NCI-H2029 (cell line): ENCODE results near the gene SCRN1.

Experiments used
- DNase-seq: peaks from one replicate; lab custom pipeline; 2025; lab: John Stamatoyannopoulos, UW

The SCRN1 gene

DNA sequence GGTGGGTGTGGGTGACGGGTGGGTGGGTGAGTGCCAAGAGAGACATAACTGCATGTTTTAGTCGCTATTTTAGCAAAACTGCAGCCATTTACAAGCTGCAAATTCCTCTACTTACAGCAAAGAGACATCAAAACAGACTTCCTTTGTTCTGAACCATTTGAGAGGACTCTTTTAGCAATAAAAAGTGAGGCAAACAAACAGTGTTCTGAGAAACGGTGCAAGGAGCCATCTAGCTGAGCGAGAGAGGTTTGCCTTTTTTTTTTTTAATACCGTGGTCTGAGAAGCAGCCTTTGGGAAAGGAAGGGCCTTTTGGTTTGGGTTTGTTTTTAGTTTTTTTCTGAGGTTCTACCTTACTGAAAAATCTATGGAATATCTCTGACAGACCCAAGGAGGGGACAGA is 62.9 kb downstream of the SCRN1 start:
- DNase-seq = no peak

DNA sequence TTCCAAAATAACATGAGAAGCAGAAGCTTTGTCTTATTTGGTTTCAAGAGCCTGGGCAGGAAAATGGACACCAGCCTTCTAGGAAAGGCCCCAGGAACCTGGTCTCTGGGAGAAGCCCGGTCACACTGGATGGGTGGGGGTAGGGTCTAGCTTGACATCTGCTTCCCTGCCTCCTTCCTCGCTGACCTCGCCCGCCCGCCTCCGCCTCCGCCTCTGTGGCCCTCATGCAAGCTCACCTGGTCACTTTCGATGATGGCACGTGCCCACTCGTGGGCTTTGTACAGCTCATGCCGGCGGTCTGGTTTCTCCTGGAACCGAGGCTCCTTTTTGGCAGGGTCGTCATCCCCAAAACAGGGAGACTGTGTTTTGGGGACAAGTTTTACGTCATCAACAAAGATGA is 63.4 kb downstream of the SCRN1 start:
- DNase-seq = no peak

DNA sequence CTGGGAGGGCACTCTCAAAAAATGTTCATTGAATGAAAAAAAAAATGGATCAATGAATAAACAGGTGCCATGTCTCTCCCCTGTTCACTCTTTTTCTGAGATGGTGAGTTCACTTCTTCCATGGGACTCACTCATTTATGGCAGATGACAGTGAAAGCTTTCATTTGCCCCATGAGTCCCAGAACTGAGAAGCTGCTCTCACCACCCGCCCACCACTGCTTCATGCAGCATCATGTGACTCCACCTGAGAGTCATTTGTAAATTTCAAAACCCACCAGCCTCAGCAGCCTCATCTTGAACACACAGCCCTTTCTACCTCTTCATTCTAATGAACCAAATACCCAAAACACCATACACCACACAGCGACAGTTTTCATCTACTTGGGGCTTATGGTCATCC is 64.9 kb downstream of the SCRN1 start:
- DNase-seq = no peak

DNA sequence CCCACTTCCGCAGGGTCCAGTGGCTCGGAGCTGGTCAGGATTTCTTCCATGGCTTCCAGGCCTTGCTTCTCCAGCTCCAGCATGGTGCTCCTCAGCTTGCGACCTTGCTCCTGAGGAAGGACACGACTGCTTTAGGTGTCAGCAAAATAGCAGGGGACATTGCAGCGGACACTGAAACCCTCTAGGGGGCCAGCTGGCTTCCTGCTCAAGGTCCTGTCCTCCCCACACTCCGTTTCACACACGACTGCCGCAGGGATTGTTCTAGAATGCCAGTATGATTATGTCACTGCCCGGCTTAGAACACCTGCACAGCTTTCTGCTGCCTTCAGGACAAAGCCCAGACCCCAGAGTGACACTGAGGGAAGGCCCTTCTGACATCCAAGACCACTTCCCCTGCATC is 65.6 kb downstream of the SCRN1 start:
- DNase-seq = no peak

DNA sequence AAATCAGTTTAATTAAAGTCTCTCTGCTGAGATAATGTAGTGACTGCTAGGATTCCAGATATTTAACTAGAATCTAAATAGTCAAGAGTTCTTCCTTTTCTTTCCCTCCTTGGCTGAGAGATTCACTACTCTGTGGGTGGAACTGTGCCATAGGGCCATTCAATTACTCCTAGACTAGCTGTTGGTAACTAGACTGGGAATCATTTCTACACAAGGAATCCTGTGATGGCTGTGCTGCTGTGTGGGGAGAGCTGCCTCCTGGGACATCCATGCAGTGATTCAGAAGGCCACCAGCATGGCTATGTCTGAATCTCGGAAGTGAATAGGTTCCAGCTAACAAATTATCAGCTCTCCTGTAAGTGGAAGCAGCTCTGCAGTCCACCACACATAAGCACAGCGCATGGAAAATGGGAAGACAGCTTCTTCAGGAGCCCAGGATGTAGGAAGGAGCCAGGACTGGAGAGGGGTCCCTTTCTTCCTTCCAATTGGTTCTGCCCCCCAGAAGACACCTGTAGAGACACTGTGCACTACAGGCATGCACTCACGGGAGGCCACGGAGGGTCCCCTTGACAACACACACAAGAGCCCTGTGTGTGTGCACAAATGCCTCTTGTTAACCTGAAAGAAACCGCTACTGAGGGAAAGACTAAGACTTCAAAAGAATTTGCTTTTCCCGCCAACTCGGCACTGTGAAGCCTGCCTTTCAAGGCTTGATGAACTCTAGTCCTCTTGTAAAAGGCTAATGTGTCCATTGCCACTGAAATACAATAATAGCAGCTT is 66.5 kb downstream of the SCRN1 start:
- no peak for DNase-seq

DNA sequence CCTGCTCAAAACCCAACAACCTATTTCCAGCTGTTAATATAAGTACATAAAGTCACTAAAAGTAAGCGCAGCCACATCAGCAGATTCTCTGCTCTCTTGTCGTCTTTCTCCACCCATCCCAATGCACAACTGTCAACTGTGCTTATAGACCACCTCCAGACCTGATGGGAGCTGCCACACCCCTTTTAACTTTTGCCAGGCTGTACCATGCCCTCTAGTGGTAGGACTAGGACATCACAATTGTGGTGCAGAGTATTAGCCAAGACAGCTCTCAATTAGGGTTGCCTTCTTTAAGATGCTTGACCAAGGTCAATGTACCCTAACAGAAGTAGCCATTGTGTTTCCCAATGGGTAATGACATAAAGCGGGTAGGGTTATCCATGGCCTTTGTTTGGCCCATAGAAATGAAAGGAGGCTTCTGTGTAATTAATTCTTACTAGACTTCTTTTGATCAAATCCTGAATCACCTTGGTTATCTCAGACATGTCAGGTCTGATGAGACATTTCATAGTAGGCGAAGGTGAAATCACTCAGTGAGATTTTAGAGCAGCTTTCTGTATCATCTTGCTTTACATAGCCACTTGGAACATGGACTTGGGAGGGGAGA is 68.1 kb downstream of the SCRN1 start:
- peak; percentile 43 for DNase-seq

DNA sequence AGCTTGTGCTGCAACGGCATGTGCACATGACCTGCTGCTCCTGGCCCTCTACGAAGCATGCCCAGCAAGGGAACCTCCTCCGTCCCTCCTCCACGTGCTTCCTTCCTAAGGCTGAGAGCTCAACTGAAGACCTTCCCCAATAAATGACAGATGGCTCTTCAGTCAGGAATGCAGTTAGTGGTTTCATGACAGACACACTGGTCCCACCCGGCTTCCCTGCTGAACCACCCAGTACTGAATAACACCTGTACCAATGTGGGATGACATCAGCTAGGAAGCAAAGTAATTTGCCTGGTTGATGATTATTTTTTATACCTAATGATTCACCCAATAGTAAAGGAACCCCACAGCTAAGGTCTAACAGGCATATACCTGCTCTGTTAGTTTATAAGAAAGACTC is 69.1 kb downstream of the SCRN1 start:
- no peak for DNase-seq

DNA sequence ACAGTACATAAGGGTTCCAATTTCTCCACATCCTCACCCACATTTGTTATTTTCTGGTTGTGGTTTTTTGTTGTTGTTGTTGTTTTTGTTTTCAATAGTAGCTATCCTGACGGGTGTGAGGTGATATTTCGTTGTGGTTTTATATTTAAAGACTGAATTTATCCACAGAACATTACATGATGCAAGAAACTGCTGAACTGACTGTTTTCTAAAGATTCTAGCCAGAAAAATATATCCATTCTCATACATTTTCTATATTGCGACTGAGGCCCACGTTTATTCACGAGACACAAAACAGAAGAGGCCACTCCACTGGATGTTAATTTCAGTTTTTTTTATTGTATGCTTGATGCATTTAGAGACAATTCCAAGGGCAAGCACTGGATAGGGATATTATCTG is 69.8 kb downstream of the SCRN1 start:
- no peak for DNase-seq

DNA sequence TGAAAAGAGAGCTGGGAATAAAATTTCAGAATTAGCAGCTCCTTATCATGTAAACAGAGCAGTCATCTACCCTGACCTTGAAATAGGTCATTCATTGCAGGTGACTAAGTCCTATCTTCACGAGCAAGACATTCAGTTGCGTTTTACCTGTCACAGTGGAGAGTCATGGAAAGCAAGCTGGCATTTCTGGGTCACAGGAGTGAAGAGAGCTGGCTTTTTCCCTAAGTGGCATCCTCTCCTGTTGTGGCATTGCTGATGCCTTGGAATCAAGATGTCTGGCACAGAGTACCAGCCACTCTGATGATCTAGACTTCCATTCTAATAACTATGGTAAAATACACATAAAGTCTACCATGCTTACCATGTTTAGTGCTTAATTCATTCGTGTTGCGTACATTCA is 70.8 kb downstream of the SCRN1 start:
- DNase-seq = no peak

DNA sequence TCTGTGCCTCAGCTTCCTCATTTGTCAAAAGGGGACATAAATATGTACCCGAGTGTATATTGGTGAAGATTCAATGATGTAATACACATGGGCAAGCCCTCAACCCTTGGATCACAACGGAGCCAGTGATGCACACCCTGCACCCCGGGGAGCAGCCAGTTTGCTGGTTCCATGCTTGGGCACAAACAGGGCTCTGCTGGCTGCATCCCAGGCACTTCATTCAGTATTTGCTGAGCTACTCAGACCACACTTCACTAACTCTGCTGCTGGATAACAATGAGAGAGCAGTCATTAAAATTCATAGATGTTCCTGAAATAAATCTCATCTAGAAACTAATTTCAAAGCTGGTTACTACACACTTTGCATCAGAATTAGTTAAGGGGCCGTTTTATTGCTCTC is 72.0 kb downstream of the SCRN1 start:
- DNase-seq = peak; percentile 68

DNA sequence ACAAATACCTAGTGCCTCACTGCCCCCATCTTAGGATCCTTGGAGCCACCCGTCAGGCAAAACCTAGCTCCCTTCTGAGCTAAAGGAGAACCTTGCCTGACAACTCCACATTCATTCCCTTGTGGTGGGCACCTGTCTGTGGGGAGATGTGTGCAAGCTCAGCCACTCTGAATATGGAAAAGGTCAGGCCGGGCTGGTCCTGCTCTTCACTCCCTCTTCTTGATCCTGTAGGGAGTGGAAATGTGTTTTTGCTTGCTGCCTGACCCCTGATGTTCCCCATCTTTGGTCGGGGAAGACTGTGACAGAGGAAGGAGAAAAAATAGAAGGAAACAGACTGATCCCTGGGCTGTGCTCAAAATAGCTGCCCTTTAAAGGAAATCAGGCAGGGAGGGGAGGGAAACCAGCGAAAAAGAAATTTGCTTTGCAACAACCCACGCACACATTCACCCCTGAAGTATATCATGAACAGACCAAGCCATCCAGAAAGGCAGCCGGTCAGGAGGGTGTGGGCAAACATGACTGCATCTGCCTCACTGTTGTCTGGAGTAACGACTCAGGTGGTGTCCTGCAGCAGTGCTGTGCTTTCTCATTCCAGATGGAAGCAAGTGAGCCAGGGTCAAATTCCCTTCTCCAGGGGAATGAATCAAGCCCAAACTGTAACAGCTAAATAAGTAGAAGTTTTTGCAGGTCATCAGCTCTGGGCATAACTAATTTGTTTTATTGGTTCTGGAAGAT is 74.0 kb downstream of the SCRN1 start:
- DNase-seq = no peak

DNA sequence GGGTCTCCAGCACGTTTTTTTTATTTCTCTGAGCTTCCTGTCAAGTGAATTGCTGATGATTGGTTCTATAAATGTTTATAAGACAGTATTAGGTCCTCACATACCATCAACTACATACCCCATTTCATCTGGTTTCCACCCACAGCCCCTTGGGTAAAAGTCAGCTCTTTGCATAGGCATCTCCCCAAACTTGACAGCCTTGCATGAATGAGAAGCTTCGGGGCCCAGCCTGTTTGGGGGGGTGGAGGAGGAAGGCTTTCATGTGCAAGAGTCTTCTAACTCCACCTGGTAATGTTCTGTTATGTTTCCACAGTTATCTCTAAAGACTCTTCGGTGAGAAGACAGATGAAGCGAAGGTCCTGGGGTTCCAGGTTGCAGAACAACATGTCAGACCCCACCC is 75.4 kb downstream of the SCRN1 start:
- no peak for DNase-seq

DNA sequence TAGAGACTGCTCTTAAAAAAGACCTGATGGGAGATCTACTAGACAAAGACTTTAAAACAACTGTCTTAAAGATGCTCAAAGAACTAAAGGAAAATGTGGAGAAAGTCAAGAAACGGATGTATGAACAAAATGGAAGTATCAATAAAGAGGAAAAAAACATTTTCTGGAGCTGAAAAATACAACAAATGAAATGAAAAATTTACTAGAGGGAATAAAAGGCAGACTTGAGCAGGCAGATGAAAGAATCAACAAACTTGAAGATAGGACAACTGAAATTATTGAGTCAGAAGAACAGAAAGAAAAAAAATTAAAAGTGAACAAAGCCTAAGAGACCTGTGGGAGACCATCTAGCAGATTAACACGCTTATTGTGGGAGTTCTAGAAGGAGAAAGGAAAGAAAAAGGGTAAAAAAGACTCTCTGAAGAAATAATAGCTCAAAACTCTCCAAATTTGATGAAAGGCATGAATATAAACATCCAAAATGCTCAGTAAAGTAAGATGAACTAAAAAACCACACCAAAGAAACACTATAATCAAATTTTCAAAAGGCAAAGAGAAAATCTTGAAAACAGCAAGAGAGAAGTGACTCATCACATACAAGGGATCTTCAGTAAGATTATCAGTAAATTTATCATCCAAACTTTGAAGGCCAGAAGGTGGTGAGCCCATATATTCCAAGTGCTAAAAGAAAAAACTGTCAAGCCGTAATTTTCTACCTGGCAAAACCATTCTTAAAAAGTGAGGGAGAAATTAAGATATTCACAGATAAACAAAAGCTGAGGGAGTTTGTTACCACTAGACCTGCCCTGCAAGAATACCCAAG is 83.2 kb downstream of the SCRN1 start:
- no peak for DNase-seq

DNA sequence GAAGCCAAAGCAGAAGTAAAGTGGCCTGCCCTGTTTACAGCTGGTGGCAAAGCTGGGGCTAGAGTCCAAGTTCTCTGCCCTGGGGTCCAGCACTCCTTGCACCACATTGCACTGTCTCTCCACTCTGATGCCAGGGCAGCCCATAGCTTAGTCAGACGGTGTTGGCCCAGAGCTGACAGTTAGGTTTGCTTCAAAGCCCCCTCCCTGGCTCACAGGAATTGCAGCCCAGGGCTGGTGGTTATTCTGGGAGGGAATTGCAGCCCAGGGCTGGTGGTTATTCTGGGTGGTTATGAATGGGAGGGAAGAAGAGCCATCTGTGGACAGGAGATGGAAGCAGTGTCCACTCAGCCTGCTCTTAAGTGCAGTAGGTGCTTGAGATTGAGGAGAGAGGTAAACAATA is 88.9 kb downstream of the SCRN1 start:
- peak; percentile 16 for DNase-seq

DNA sequence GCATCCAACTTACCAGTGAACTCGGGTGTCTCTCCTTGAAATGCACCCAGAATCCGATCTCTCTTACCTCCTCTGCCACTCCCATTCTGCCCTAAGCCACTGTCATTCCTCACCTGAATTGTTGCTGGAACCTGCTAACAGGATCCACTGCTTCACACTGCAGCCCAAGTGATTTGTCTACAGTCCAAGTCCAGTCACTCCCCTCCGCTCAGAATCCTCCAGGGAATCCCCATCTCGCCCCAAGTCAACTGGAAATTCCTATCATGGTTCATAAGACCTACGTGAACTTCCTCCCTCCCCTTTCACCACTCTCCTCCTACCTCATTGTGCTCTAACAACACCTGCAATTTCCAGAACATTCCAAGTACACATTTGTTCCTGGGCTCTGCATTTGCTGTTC is 91.3 kb downstream of the SCRN1 start:
- DNase-seq = no peak

DNA sequence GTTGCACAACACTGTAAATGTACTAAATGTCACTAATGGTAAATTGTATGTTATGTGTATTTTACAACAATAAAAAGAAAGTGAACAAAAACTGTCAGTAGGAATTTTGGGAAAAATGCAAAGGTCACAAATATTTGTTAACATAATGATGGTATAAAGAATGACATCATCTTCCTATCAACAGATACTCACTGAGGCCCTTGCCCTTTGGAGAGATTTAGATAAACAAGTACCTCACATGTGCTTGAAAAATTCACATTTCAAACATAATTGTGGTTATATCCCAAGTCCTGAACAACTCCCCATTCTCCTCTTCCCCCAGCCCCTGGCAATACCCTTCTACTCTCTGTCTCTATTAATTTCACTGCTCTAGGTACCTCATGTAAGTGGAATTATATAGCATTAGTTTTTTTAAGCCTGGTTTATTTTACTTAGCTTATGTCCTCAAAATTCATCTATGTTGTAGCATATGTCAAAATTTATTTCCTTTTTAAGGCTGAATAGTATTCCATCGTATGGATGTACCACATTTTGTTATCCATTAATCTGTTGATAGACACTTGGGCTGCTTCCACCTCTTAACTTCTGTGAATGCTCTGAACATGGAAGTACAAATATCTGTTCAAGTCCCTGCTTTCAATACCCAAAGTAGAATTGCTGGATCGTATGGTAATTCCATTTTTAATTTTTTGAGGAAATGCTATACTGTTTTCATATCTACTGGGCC is 92.8 kb downstream of the SCRN1 start:
- no peak for DNase-seq

DNA sequence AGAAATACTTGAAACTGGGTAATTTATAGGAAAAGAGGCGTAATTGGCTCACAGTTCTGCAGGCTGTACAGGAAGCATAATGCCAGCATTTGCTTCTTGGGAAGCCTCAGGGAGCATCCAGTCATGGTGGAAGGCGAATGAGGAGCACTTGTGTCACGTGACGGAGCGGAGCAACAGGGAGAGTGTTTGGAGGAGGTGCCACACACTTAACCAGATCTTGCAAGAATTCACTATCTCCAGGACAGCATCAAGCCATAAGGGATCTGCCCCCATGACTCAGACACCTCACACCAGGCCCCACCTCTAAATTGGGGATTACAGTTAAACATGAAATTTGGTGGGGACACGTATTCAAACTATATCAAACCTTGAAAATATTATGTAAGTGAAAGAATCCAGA is 94.0 kb downstream of the SCRN1 start:
- DNase-seq = no peak

DNA sequence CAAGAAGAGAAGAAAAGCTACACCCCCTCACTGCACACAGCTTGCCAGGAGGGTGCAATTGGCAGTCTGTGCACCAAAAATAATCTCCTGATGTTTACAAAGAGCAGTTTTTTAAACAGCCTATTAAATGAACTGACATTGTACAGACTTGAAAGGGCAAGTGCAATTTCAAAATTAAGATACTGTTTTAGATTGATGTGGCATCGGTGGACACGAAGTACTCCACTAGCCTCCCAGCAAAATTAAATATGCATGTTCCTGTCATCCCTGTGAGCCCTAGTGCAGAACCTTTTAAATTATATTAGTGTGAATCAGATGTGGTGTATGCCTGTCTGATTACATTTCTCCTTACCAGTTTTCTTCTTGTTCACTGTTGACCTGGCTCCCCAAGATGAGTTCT is 95.3 kb downstream of the SCRN1 start:
- no peak for DNase-seq

DNA sequence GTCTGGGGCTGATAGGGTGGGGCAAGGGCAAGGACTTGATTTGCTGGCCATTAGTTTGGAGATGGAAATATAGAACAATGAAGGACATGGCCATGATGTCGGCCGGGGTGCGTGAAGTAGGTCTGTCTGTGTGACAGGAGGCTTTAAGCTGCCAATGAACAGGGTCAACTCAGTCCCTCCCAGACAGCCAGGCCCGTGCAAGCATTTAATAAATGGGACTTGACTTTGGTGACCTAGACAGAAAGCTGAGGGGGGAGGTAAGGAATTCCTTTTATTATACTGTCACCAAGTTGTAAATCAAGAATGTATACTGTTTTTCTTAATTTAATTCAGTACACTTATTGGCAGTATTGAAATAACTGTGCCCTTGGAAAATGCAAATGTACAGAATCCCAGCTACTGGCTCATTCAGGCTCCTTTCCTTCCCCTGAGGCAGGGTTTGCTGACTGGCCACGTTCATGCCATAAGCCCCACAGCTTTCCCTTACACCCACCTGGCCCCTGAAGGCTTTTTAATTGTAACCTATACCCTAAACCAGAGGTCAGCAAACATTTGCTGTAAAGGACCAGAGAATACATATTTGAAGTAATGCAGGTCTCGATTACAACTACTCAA is 96.1 kb downstream of the SCRN1 start:
- DNase-seq = no peak

DNA sequence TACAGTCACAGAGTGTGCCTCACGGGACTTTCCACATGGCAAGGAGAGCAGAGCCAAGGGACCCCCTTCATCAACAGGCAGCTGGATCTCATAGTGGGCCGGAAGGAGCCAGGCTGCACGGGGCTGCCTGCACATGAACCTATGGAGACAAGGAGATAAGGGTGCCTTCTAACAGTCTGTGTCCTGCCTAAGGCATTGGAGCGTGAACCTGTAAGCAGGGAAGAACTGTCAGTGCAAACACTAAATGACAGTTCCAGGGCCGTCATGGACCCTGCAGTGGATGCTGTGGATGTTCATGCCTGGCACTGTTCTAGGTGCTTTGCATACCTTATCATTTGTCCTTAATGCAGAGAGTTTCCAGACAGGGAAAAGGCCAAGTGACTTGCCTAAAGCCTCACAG is 97.4 kb downstream of the SCRN1 start:
- no peak for DNase-seq

DNA sequence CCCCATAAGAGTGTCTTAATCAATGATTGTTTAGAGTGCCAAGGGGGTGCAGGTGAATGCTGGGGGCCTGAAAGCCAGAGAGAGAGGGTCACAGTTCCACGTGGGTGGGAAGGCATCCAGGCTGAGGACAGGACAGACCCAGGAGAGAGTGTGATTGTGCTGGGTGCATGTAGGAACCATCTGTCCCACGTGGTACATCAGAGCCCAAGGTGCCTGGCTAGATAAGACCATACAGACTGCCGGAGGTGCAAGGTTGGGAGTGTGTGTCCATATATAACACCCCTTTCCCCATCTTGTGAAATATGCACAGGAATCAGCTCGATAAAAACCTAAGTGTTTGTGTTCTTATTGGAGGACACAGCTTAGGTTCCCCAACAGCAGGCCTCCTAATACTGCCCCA is 97.8 kb downstream of the SCRN1 start:
- DNase-seq = no peak
